Daoy (cell line): ENCODE data around the gene SETD2. TPM values are rescaled to one million over a fixed set of nuclear protein-coding genes. Genes with fewer than 3 reads are reported as not detected.
A peak's percentile ranks its signal among the peaks of the same experiment; 100 is the strongest.
"Not testable (repeated sequence)": the region's sequence is repeated elsewhere in the genome, so short reads cannot be mapped to it uniquely, and the experiment has no call there.

Source experiments
- DNase-seq: peaks from one replicate; pipeline ENCODE4 v3.0.0-alpha.2; 2015; ENCODE audit warnings: low read depth
- total RNA-seq: library from RNA; depleted of rRNA; stranded (reverse); fragments of >200 nt; shearing (Covaris generic); gene quantifications from 2 replicates; pipeline ENCODE4 v1.2.3, GENCODE V29; 2014

The SETD2 gene
- total RNA-seq, 1 experiment from 2014 or later: 17.3 TPM

GRCh38 chr3:47098910-47099309, 65.0 kb downstream of the SETD2 start:
- DNase-seq: no peak

GRCh38 chr3:47097864-47098263, 66.0 kb downstream of the SETD2 start:
- DNase-seq: no peak

- DNase-seq: peak; percentile 33
Measured at GRCh38 chr3:47096959-47097358, 67.0 kb downstream of the SETD2 start.

- DNase-seq: no peak
Measured at GRCh38 chr3:47092090-47092489, 71.8 kb downstream of the SETD2 start.

- no peak for DNase-seq
Measured at GRCh38 chr3:47089630-47090029, 74.3 kb downstream of the SETD2 start.

- no peak for DNase-seq
Measured at GRCh38 chr3:47086071-47086470, 77.8 kb downstream of the SETD2 start.

GRCh38 chr3:47083786-47084185, 80.1 kb downstream of the SETD2 start:
- DNase-seq: no peak

GRCh38 chr3:47082519-47082918, 81.4 kb downstream of the SETD2 start:
- no peak for DNase-seq

- no peak for DNase-seq
Measured at GRCh38 chr3:47079432-47079831, 84.5 kb downstream of the SETD2 start.

GRCh38 chr3:47073685-47074084, 90.2 kb downstream of the SETD2 start:
- no peak for DNase-seq

- DNase-seq: no peak
Measured at GRCh38 chr3:47070770-47071169, 93.1 kb downstream of the SETD2 start.

GRCh38 chr3:47066259-47066658, 97.7 kb downstream of the SETD2 start:
- DNase-seq: not testable (repeated sequence)

- no peak for DNase-seq
Measured at GRCh38 chr3:47065681-47066080, 98.2 kb downstream of the SETD2 start.

GRCh38 chr3:47065058-47065457, 98.9 kb downstream of the SETD2 start:
- DNase-seq: no peak

GRCh38 chr3:47057212-47057671, 106.7 kb downstream of the SETD2 start:
- no peak for DNase-seq

GRCh38 chr3:47056705-47057104, 107.2 kb downstream of the SETD2 start:
- DNase-seq: no peak

- no peak for DNase-seq
Measured at GRCh38 chr3:47054412-47054811, 109.5 kb downstream of the SETD2 start.

- no peak for DNase-seq
Measured at GRCh38 chr3:47047673-47048072, 116.2 kb downstream of the SETD2 start.

GRCh38 chr3:47047069-47047468, 116.8 kb downstream of the SETD2 start:
- DNase-seq: no peak

GRCh38 chr3:47042231-47042791, 121.6 kb downstream of the SETD2 start:
- no peak for DNase-seq

GRCh38 chr3:47041114-47041513, 122.8 kb downstream of the SETD2 start:
- no peak for DNase-seq

GRCh38 chr3:47037302-47037701, 126.6 kb downstream of the SETD2 start:
- not testable (repeated sequence) for DNase-seq

GRCh38 chr3:47036145-47036544, 127.8 kb downstream of the SETD2 start:
- no peak for DNase-seq

- no peak for DNase-seq
Measured at GRCh38 chr3:47035645-47036044, 128.3 kb downstream of the SETD2 start.
